Loucy (cell line): ENCODE measurements around the gene USP15.

Experiments used
- EZH2phosphoT487 ChIP-seq: fragments of 200-600 bp; IDR thresholded peaks from 2 replicates; pipeline ENCODE4 v1.6.1; 2018; ENCODE audit warnings: antibody characterized with exemption, mild to moderate bottlenecking, moderate library complexity, borderline replicate concordance
- TF ChIP-seq, protein P1 (sequence below): fragments of 200-600 bp; sonication (generic); conservative IDR thresholded peaks from 2 replicates; pipeline ENCODE4 v1.5.1; 2014; ENCODE audit warnings: mild to moderate bottlenecking, antibody characterized with exemption, low read length

DNA sequence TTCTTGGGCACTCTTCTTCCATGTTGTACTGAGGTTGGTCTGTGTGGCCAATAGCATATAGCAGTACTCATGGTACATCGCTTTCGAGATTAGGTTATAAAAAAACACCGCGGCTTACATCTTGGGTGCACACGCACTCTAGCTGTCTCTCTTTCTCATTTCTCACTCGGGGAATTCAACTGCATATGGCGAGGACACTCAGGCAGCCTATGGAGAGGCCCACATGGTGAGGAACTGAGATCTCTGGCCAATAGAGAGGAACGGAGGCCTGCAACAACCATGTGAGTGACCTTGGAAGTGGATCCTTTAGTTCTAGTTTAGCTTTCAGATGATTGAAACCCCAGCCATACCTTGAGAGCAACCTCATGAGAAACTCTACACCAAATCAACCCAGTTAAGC lies 45.6 kb downstream of the USP15 start:
- TF ChIP-seq, protein P1, sequence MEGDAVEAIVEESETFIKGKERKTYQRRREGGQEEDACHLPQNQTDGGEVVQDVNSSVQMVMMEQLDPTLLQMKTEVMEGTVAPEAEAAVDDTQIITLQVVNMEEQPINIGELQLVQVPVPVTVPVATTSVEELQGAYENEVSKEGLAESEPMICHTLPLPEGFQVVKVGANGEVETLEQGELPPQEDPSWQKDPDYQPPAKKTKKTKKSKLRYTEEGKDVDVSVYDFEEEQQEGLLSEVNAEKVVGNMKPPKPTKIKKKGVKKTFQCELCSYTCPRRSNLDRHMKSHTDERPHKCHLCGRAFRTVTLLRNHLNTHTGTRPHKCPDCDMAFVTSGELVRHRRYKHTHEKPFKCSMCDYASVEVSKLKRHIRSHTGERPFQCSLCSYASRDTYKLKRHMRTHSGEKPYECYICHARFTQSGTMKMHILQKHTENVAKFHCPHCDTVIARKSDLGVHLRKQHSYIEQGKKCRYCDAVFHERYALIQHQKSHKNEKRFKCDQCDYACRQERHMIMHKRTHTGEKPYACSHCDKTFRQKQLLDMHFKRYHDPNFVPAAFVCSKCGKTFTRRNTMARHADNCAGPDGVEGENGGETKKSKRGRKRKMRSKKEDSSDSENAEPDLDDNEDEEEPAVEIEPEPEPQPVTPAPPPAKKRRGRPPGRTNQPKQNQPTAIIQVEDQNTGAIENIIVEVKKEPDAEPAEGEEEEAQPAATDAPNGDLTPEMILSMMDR, result no peak
- TF ChIP-seq EZH2phosphoT487, result no peak
